ENCODE results near the gene AKAP8L.

DNA sequence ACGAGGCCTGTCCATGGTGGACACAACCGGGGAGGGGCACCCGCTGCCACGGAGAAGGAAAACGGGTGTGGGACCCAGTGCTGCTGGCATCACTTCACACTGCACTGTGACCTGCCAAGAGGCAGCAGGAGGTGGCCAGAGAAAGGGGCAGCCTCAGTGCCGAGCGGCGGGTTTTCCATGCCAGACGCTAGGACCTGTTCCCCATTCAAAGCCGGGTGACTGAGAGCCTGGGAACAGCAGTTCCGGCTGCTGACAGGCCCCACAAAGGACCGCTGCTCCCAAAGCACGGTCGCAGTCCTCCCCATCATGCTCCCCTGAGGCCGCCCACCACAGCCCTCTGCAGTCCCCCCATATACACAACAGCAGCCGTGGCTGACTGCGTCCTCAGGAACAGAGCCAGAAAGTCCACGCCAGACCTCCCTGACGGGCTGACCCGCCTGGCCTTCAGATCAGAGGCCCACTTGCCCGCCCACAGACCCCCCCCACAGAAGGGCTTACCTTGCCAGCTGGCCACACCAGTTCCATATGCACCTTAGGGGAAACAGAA, 44.6 kb downstream of the AKAP8L start:
- TF ChIP-seq TAF1 (IDR thresholded peaks at IDR 0.05; ENCODE audit: low read depth, low read length), result no peak
- TF ChIP-seq POLR2AphosphoS5 (IDR thresholded peaks at IDR 0.05; ENCODE audit: low read depth, low read length), result no peak
- TF ChIP-seq SPI1 (IDR thresholded peaks at IDR 0.05; ENCODE audit: low read depth, low read length), result no peak

Measured in GM12891 (cell line).